ENCODE results near the gene LDAF1.

Gene LDAF1

DNA sequence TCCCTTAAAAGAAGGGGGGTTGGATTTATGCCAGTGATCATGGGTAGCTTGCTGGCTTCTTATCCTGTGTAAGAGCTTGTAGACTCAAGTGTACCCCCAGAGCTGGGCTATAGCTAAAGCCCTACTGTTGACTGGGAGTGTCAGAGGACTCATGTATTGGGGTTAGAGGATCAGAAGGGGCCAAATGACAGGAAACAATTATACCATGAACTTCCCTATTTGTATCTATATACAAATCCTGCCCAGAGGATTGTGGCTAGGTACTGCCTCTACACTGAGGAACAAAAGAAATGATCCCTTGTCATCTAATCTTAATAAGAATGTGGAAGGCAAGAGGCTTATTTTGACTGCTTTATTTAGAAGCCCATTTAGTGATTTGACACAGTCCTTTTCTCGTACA, 38.6 kb downstream of the LDAF1 start:
- H3K27me3 Mint-ChIP-seq: peaks cover 49% of the 10 kb centered on the region
- no peaks in the 10 kb centered on the region for H3K36me3 Mint-ChIP-seq (ENCODE audit: low read depth)
- no peaks in the 10 kb centered on the region for H3K9me3 Mint-ChIP-seq
- no peak for DNase-seq
- H3K27ac Mint-ChIP-seq: no peak overlapping the region
- H3K4me1 Mint-ChIP-seq (ENCODE audit: low read depth): peaks cover 11% of the 10 kb centered on the region
- no peak overlapping the region for H3K4me3 Mint-ChIP-seq

DNA sequence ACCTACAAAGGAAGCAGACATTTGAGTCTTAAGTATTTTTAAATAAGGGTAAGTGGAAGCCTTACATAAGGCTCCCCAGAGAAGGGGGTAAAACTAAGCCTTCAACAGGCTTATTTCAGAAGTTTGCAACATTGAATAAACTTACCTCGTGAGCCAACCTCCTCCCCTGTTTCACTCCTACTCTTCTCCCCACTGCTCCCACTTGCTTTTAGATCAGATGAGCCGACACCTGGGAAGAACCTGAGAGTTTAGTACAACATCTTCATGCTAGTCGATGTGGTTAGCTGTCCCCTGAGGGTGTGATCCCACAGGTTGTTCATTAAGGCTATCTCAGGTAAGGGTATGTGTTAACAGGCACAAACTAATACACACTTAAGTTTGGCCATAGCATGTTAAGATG, 39.1 kb downstream of the LDAF1 start:
- DNase-seq: no peak
- no peak overlapping the region for H3K27ac Mint-ChIP-seq
- H3K9me3 Mint-ChIP-seq: no peaks in the 10 kb centered on the region
- H3K4me3 Mint-ChIP-seq: no peak overlapping the region
- no peaks in the 10 kb centered on the region for H3K36me3 Mint-ChIP-seq (ENCODE audit: low read depth)
- peaks cover 11% of the 10 kb centered on the region for H3K4me1 Mint-ChIP-seq (ENCODE audit: low read depth)
- peaks cover 49% of the 10 kb centered on the region for H3K27me3 Mint-ChIP-seq

DNA sequence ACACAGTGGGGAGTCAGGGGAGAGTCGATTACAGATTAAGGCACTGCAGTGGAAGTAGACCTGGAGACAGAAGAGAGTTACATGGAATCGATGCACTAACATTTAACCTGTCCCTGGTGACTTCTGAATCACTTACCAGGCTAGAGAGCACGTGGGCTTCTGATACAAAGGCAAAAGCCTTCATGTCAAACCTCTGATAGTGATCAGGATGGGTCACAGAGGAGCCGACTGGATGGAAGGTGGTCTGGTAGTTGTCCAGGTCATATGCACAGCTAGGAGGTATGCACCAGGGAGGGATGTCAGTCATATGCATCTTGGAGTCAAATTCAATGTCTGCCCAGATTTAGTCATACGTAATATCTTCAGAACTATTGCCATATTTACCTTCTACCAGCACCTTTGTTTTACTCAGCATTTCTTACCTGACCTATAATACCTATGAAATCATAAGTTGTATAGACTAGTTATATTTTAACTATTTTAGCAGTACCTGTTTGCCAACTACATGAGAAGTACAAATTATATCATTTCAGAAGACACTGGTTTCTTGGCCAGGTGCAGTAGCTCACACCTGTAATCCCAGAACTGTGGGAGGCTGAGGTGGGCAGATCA, 41.2 kb downstream of the LDAF1 start:
- Mint-ChIP-seq H3K9me3 (no peaks in the 10 kb centered on the region), H3K27ac (no peak overlapping the region), H3K36me3 (ENCODE audit: low read depth) (no peaks in the 10 kb centered on the region), H3K27me3 (peaks cover 36% of the 10 kb centered on the region), H3K4me3 (no peak overlapping the region), H3K4me1 (ENCODE audit: low read depth) (peaks cover 5% of the 10 kb centered on the region)
- no peak for DNase-seq

DNA sequence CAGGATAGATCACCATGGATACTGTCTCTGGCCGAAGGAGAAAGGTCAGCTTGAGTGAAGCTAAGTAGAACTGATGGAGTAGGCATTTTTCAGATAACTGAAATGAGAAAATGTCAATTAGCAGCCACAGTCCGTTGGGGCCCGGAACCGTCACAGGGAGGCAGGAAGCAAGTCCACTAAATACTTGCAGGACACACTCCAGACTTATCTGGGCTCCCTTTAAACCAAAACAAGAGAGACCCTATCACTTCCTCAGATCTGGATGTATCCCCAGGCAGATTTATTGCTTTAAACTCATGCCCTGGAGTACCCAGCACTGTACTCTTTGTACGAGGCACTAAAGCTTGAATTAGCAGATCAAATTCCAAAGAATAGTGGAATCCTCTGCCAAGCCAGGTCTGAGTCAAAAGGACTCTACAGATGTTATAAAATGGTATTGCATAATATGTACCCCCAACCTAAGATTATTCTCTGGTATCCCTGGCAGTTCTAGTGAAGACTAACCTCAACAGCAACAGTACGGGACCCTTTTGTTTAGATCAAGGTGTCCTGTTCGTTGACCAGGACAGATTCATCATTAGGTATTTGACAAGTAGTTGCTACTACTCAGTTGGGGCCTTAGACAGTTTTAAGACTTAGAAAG, 44.8 kb downstream of the LDAF1 start:
- H3K27me3 Mint-ChIP-seq: peaks cover 21% of the 10 kb centered on the region
- no peaks in the 10 kb centered on the region for H3K36me3 Mint-ChIP-seq (ENCODE audit: low read depth)
- no peaks in the 10 kb centered on the region for H3K4me1 Mint-ChIP-seq (ENCODE audit: low read depth)
- DNase-seq: no peak
- no peaks in the 10 kb centered on the region for H3K9me3 Mint-ChIP-seq
- H3K4me3 Mint-ChIP-seq: no peak overlapping the region
- H3K27ac Mint-ChIP-seq: no peak overlapping the region

DNA sequence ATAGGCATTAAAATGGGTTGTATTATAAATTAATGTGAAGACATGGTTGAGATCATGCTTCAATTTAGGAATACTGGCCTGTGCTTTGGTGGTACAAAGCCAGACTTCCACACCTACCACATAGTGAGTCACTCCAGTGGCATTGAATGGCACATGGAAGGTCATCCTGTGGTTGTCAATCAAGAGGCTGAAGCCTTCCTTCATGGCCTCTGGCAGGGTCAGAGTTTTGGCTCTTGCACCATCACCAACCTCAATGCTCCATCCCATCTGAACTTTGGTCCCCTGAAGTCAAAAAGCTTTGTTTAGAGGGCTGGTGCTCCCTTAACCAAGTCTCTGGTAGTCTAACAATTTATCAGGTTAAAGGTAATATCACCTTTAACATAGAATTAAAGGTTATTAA, 46.8 kb downstream of the LDAF1 start:
- no peaks in the 10 kb centered on the region for H3K4me1 Mint-ChIP-seq (ENCODE audit: low read depth)
- H3K27me3 Mint-ChIP-seq: peaks cover 25% of the 10 kb centered on the region
- H3K36me3 Mint-ChIP-seq (ENCODE audit: low read depth): no peaks in the 10 kb centered on the region
- no peak for DNase-seq
- no peak overlapping the region for H3K4me3 Mint-ChIP-seq
- H3K27ac Mint-ChIP-seq: no peak overlapping the region
- H3K9me3 Mint-ChIP-seq: no peaks in the 10 kb centered on the region

DNA sequence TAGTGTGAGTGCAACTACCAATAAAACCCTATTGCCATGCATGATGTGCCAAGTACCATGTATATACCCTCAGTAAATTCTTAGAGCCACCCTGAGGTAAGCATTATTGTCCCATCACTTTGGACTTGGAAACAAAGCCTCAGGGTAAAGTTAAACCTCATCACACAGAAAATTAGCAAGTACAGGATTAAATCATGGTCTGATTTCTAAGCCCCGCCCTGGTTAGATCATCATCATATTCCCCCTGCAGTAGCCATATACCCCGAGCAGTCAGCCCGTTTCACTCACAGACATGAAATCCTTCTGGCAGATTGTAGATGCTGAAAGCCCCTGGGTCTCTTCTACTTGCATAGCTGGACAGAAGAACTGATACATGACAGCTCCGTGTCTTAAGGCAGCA, 48.1 kb downstream of the LDAF1 start:
- Mint-ChIP-seq H3K9me3 (no peaks in the 10 kb centered on the region), H3K4me1 (ENCODE audit: low read depth) (no peaks in the 10 kb centered on the region), H3K27me3 (peaks cover 23% of the 10 kb centered on the region), H3K27ac (no peak overlapping the region), H3K4me3 (no peak overlapping the region), H3K36me3 (ENCODE audit: low read depth) (no peaks in the 10 kb centered on the region)
- no peak for DNase-seq

DNA sequence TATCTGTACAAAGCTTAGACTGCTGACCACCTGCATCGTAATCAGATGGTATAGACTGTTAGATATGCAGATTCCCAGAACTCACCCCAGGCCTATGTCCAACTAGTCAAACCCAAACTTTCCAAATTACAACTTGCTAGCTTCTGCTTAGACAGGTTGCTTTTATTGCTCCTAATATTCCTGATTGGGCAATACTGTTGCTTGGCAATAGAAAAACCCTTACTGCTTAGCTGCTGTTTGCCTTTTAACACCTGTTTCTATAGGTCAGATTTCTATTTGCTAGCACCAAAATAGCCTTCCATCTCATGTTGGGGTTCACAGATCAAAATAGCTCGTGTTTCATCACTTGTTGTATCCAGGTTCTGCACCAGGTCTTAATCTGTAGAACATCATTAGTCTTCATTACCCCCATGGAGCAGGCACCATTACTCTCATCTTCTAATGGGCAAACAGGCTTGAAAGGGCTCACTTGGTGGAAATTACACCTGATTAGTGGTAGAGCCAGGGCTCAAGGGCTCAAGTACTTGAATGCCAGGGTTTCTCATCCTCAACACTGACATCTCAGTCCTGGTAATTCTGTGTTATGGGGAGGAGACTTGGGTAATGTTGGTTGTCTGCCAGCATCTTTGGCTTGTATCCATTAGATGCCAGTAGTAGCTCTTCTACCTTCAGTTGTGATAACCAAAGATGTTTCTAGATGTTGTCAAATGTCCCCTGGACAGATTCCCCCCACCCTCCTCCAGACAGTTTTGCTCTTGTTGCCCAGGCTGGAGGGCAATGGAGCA, 50.2 kb downstream of the LDAF1 start:
- Mint-ChIP-seq H3K36me3 (ENCODE audit: low read depth) (no peaks in the 10 kb centered on the region), H3K27ac (no peak overlapping the region), H3K4me3 (no peak overlapping the region), H3K27me3 (peaks cover 36% of the 10 kb centered on the region), H3K4me1 (ENCODE audit: low read depth) (no peaks in the 10 kb centered on the region), H3K9me3 (no peaks in the 10 kb centered on the region)
- no peak for DNase-seq

DNA sequence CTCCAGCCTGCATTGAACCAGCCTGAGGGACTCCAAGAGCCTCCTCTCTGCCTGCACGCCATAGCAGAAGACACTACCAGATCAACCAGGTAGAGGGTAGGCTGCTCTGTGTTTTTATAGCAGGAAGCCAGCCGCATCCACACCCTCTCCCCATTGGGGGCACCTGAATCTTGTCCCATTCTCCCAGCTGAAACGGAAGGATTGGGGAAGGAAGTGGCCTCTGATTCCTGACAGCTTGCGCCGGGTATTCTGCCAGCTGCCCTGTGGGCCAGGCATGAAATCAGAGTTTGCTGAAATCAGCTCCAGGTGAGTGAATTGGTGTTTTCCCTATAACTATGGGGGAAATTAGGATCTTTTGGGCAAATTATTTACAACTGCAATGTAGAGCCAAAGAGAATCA, 53.0 kb downstream of the LDAF1 start, which contains the start of gene ZP2:
Gene ZP2, minus strand, starts transcription at position 89 of the 400 bp plus-strand sequence. Its CDS starts 27 bp downstream, at position 62.
- no peaks in the 10 kb centered on the region for H3K9me3 Mint-ChIP-seq
- no peak within 1 kb of the TSS for H3K4me3 Mint-ChIP-seq
- H3K27me3 Mint-ChIP-seq: peaks cover 39% of the 10 kb centered on the region

DNA sequence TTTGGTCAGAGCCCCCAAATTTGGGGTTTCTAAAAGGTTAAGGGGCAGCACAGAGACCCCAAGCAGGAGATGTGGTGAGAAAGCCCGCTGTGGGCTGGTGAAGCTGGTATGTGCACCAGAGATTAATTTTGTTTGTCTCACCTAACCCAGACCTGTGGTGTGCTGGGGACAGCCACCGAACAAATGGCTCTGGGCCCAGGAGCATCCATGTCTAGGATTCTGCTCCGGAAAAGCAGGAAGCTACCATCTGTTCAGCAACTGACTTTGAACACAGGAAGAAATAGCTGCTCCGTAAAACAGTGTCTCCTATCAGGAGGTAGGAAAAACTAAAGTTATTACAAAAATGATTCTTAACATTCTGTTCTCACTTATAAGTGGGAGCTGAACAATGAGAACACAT, 55.6 kb downstream of the LDAF1 start:
- peaks cover 47% of the 10 kb centered on the region for H3K27me3 Mint-ChIP-seq
- H3K9me3 Mint-ChIP-seq: no peaks in the 10 kb centered on the region
- no peaks in the 10 kb centered on the region for H3K4me1 Mint-ChIP-seq (ENCODE audit: low read depth)
- H3K4me3 Mint-ChIP-seq: no peak overlapping the region
- no peak for DNase-seq
- no peak overlapping the region for H3K27ac Mint-ChIP-seq
- no peaks in the 10 kb centered on the region for H3K36me3 Mint-ChIP-seq (ENCODE audit: low read depth)

More for the DNA sequence above, 53.0 kb downstream of the LDAF1 start, which contains the start of gene ZP2:
- H3K36me3 Mint-ChIP-seq (ENCODE audit: low read depth): no peaks in the 10 kb centered on the region
- DNase-seq: no peak
- no peak within 1 kb of the TSS for H3K27ac Mint-ChIP-seq
- H3K4me1 Mint-ChIP-seq (ENCODE audit: low read depth): no peaks in the 10 kb centered on the region

DNA sequence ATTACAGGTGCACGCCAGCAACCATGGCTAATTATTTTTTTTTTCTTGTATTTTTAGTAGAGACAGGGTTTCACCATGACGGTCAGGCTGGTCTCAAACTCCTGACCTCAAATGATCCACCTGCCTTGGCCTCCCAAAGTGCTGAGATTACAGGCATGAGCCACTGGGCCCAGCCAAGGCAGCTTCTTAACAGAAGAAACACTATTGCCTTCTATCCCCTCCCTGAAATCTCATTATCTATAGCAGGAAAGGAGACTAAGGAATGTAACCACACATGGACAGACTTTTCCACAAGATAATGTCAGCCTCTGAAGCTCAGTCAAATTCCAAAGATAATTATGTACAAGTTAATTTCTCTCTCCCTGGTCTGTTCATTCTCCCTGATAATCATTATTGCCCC, 58.6 kb downstream of the LDAF1 start:
- Mint-ChIP-seq H3K4me1 (ENCODE audit: low read depth) (no peaks in the 10 kb centered on the region), H3K27me3 (peaks cover 38% of the 10 kb centered on the region), H3K4me3 (no peak overlapping the region), H3K36me3 (ENCODE audit: low read depth) (no peaks in the 10 kb centered on the region), H3K27ac (no peak overlapping the region), H3K9me3 (no peaks in the 10 kb centered on the region)
- DNase-seq: no peak

DNA sequence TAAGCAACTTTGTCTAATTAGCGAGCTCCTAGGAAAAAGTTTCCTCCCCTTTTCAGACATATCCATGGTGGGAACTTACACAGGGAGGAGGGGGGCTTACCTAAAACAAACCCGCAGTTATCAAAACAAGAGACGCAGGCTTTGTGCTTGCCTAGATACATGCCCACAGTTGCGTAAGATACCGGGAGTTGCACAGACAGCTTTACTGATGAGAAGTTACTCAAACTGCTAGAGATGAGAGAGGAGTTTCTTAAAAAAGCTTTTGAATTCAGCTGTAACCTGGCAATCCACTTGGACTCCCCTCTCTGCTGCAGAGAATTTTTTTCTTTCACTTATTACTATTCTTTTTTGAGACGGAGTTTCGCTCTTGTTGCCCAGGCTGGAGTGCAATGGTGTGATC, 59.7 kb downstream of the LDAF1 start:
- Mint-ChIP-seq H3K9me3 (no peaks in the 10 kb centered on the region), H3K36me3 (ENCODE audit: low read depth) (no peaks in the 10 kb centered on the region), H3K27ac (no peak overlapping the region), H3K4me1 (ENCODE audit: low read depth) (no peaks in the 10 kb centered on the region), H3K4me3 (no peak overlapping the region), H3K27me3 (peaks cover 43% of the 10 kb centered on the region)
- no peak for DNase-seq

DNA sequence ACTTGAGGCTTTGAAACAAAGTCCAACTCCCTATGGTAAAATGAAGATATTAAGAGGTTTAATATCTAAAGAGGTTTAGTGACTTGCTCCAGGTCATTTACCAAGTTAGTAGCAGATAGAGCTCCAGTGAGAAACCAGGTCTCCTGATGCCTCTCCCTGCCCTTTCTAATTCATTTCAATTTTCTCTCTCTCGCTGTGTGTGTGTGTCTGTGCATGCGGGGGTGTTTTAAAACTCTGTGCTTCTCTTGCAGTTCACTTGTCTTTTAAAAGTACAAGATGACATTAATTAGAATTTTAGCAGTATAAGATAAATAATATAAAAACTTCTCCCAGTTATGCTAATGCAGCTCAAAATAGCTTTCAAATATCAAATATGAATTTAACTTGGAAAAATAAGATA, 61.1 kb downstream of the LDAF1 start:
- DNase-seq: no peak
- peaks cover under 1% of the 10 kb centered on the region for H3K4me1 Mint-ChIP-seq (ENCODE audit: low read depth)
- no peaks in the 10 kb centered on the region for H3K9me3 Mint-ChIP-seq
- peaks cover 46% of the 10 kb centered on the region for H3K27me3 Mint-ChIP-seq
- H3K36me3 Mint-ChIP-seq (ENCODE audit: low read depth): no peaks in the 10 kb centered on the region
- no peak overlapping the region for H3K27ac Mint-ChIP-seq
- no peak overlapping the region for H3K4me3 Mint-ChIP-seq

DNA sequence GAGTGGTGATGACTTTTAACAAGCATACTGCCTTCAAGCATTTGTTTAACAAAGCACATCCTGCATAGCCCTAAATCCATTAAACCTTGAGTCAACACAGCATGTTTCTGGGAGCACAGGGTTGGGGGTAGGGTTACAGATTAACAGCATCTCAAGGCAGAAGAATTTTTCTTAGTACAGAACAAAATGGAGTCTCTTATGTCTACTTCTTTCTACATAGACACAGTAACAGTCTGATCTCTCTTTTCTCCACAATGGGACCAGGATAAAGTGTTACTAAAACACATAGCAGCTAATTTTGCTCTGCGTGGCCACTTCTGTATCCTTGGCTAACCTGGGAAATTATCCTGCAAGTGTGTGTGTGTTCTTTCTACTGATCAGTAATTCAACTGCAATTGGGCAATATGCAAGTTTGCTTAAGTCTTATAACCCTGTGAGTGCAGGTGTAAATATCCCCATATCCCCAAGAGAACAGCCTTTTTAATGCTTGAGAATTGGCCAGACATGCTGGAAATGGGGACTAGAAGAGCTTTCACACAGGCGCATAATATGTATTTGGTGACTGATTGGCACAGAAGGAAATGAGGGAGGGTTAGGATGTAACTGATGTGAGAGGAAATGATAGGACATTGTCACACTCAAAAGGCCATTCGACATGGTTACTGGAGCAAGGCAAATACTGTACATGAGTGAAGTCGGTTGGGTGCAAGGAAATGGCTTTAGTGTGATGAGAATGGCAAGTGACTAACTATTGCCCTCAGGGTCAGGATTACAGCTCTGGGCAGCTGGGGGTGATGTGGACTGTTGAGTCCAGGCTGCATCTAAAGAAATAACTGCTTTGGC, 64.2 kb downstream of the LDAF1 start:
- Mint-ChIP-seq H3K4me3 (no peak overlapping the region), H3K4me1 (ENCODE audit: low read depth) (peaks cover 3% of the 10 kb centered on the region), H3K27ac (no peak overlapping the region), H3K36me3 (ENCODE audit: low read depth) (no peaks in the 10 kb centered on the region), H3K27me3 (peaks cover 54% of the 10 kb centered on the region), H3K9me3 (no peaks in the 10 kb centered on the region)
- no peak for DNase-seq

DNA sequence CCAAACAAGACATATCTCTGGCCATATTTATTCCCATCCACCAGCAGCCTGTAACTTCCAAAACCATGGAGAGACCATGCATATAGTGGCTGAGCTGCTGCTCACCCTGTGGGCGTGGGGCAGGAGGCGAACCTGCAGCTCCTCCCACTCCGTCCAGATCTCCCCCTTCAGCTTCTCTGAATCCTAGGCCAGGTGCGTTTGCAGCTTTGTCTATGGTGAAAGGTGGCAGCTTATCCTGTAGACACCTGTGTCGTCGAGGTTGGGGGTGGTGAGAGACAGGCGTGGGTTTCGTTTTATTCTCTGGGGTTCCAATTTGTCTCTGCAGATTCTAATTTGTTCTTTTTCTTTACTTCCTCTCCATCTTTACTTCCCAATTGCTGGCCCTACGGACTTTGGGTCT, 65.3 kb downstream of the LDAF1 start:
- no peak for DNase-seq
- no peaks in the 10 kb centered on the region for H3K36me3 Mint-ChIP-seq (ENCODE audit: low read depth)
- H3K9me3 Mint-ChIP-seq: no peaks in the 10 kb centered on the region
- no peak overlapping the region for H3K4me3 Mint-ChIP-seq
- H3K27ac Mint-ChIP-seq: no peak overlapping the region
- peaks cover 61% of the 10 kb centered on the region for H3K27me3 Mint-ChIP-seq
- peaks cover 3% of the 10 kb centered on the region for H3K4me1 Mint-ChIP-seq (ENCODE audit: low read depth)
